Naive thymus-derived CD4-positive, alpha-beta T cell (primary cell): ENCODE results near the gene DNAJB12. TPM values are rescaled to one million over a fixed set of nuclear protein-coding genes. Genes with fewer than 3 reads are reported as not detected.
A peak's percentile ranks its signal among the peaks of the same experiment; 100 is the strongest.

Experiments
- ATAC-seq: fragments of 150-1000 bp; cut with Tn5 transposase; 2 replicates; pipeline ENCODE4 v1.10.0; 2021; ENCODE audit warnings: mild to moderate bottlenecking, moderate library complexity
- CTCF ChIA-PET: fragments of 350-600 bp; sonication (Branson Sonifier 250); formaldehyde crosslinking; loops from one replicate; lab custom pipeline; 2021; ENCODE audit warnings: antibody characterized with exemption; lab: Charles Lee
- POLR2A ChIA-PET: fragments of 350-600 bp; sonication (Branson Sonifier 250); formaldehyde crosslinking; loops from one replicate; lab custom pipeline; 2021; ENCODE audit warnings: antibody characterized with exemption, inconsistent platforms; lab: Charles Lee
- DNase-seq, 9 donors: peaks; one replicate each; pipeline versions ENCODE4 v3.0.0 to v3.0.0-alpha.2; 2020 to 2022; ENCODE audit warnings: mixed read lengths in 1 of 9
- H3K27ac ChIP-seq: one replicate; pipeline ENCODE4 v1.7.0; 2013; ENCODE audit warnings: mild to moderate bottlenecking, low read depth, low read length, moderate library complexity
- H3K27me3 ChIP-seq, 2 donors: one replicate each; pipeline ENCODE4 v1.7.0; 2013; ENCODE audit warnings: low read length in 2 of 2, mild to moderate bottlenecking in 2 of 2, moderate library complexity in 2 of 2; ENCODE audit not compliant: control insufficient read depth in 2 of 2, insufficient read depth in 2 of 2
- H3K36me3 ChIP-seq, 3 experiments: 1 replicate in 2 of 3; 2 replicates in 1 of 3; pipeline ENCODE4 v1.7.0; 2013; ENCODE audit warnings: low read length in 3 of 3, mild to moderate bottlenecking in 3 of 3, moderate library complexity in 1 of 3; ENCODE audit not compliant: insufficient read depth in 3 of 3, control insufficient read depth in 2 of 3
- H3K4me1 ChIP-seq, 2 donors: one replicate each; pipeline ENCODE4 v1.7.0; 2013; ENCODE audit warnings: low read length in 2 of 2, mild to moderate bottlenecking in 2 of 2, moderate library complexity in 1 of 2; ENCODE audit not compliant: control insufficient read depth in 2 of 2, insufficient read depth in 2 of 2
- H3K4me3 ChIP-seq: 2 replicates; pipeline ENCODE4 v1.7.0; 2013; ENCODE audit warnings: mild to moderate bottlenecking, low read length
- H3K9me3 ChIP-seq, 3 experiments: 1 replicate in 2 of 3; 2 replicates in 1 of 3; pipeline ENCODE4 v1.7.0; 2013; ENCODE audit warnings: low read length in 3 of 3; ENCODE audit not compliant: control insufficient read depth in 2 of 3
- H3K27ac Mint-ChIP-seq, 9 donors: one replicate each; pipeline ENCODE4 v1.8.0; 2020 to 2022; ENCODE audit warnings: mixed read lengths in 9 of 9, mild to moderate bottlenecking in 8 of 9, moderate library complexity in 5 of 9, inconsistent platforms in 2 of 9
- H3K27me3 Mint-ChIP-seq, 5 donors: one replicate each; pipeline ENCODE4 v1.8.0; 2021 to 2022; ENCODE audit warnings: mixed read lengths in 5 of 5, mild to moderate bottlenecking in 1 of 5
- H3K36me3 Mint-ChIP-seq, 5 donors: one replicate each; pipeline ENCODE4 v1.8.0; 2020 to 2022; ENCODE audit warnings: mixed read lengths in 5 of 5, mild to moderate bottlenecking in 3 of 5, inconsistent platforms in 1 of 5
- H3K4me1 Mint-ChIP-seq, 7 donors: one replicate each; pipeline ENCODE4 v1.8.0; 2020 to 2022; ENCODE audit warnings: mixed read lengths in 7 of 7, mild to moderate bottlenecking in 3 of 7, inconsistent platforms in 1 of 7
- H3K4me3 Mint-ChIP-seq, 10 donors: one replicate each; pipeline ENCODE4 v1.8.0; 2020 to 2022; ENCODE audit warnings: mild to moderate bottlenecking in 10 of 10, mixed read lengths in 10 of 10, moderate library complexity in 6 of 10, inconsistent platforms in 2 of 10
- H3K9me3 Mint-ChIP-seq, 11 donors: one replicate each; pipeline ENCODE4 v1.8.0; 2020 to 2022; ENCODE audit warnings: mixed read lengths in 11 of 11, mild to moderate bottlenecking in 4 of 11, inconsistent platforms in 1 of 11, moderate library complexity in 1 of 11
- intact Hi-C, 2 donors: fragments of 100-400 bp; cut with micrococcal nuclease; formaldehyde crosslinking; loops; one replicate each; pipeline ENCODE4 v1.15.1; 2023
- polyA plus RNA-seq, 2 donors: library from polyadenylated mRNA; unstranded; fragments of 300-500 nt; fragmentation: Illumina TruSeq; gene quantifications; one replicate each; pipeline ENCODE4 v1.2.3, GENCODE V29; 2021
- total RNA-seq, 6 experiments: library from RNA in 5 of 6; stranded (reverse) in 5 of 6; gene quantifications; 1 replicate in 5 of 6; 2 replicates in 1 of 6; pipeline ENCODE4 v1.2.3 and lab custom pipeline; 2021 to 2026

The DNAJB12 gene
- total and polyA plus RNA-seq, 7 experiments from 2014 or later: 17.6 to 40.5 (median 27.6) TPM

DNA sequence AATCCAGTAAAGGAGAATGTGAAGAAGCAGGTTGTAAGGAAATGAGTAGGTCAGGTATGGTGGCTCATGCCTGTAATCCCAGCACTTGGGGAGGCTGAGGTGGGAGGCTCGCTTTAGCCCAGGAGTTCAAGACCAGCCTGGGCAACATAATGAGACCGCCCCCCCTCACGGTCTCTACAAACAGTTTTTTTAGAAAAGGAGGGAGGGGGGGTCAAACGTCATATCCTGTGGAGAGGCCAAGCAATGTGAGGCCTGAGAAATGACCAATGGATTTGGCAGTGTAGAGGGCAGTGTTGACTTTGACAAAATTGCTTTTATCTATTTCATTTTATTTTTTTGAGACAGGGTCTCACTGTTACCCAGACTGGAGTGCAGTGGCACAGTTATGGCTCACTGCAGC, 2.3 kb upstream of the DNAJB12 start:
- Mint-ChIP-seq H3K9me3 (peaks cover 0 to 3% (median 0%) of the 10 kb centered on the region in 11 donors), H3K4me3 (no peak overlapping the region), H3K27me3 (peaks cover 0 to 5% (median 0%) of the 10 kb centered on the region in 5 donors), H3K36me3 (peaks cover 2 to 5% (median 4%) of the 10 kb centered on the region in 5 donors), H3K4me1 (peaks cover 18 to 37% (median 27%) of the 10 kb centered on the region in 7 donors), H3K27ac (peak overlapping the region in 1 of 9 donors; percentile 25)
- no peaks in the 10 kb centered on the region for H3K27me3 ChIP-seq
- DNase-seq: no peak
- H3K4me3 ChIP-seq: no peak overlapping the region
- CTCF ChIA-PET: interaction anchor here (1.0 kb wide), 1 partner anchor 9 kb away, joined by 3 read pairs; no protein-coding TSS in a partner anchor
- H3K4me1 ChIP-seq: peaks cover 8 to 13% of the 10 kb centered on the region in 2 donors
- no peaks in the 10 kb centered on the region for H3K9me3 ChIP-seq
- POLR2A ChIA-PET: interaction anchor here (0.7 kb wide), 1 partner anchor 50 kb away, joined by 3 read pairs; no protein-coding TSS in a partner anchor
- intact Hi-C loops: loop anchor here (10.0 kb wide), 3 partner anchors 982 to 1058 kb away; partner anchors contain the start of genes ANXA7 (in 1 of the 2) and SLC29A3 (in 1 of the 2)
- no peak for ATAC-seq
- no peak overlapping the region for H3K27ac ChIP-seq
- peaks cover 0 to 15% (median 0%) of the 10 kb centered on the region in 3 experiments for H3K36me3 ChIP-seq

DNA sequence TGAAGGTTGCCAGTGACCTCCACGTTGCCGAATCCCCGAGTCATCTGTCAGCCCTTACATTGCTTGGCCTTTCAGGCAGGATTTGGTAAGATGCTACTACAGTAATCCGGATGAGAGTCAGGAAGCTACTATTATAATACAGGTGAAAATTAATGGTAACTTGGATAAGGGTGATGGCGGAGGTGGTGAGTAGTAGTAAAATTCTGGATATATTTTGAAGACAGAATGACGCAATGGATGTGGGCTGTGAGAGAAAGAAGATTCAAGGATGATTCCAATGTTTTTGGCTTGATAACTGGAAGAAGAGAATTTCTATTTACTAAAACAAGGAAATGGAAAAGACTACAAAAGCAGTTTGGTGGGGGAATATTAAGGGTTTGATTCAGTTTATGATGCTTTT, 1.4 kb upstream of the DNAJB12 start:
- Histone ChIP-seq H3K36me3 (peaks cover 0 to 19% (median 0%) of the 10 kb centered on the region in 3 experiments), H3K27me3 (no peaks in the 10 kb centered on the region), H3K27ac (no peak overlapping the region), H3K9me3 (no peaks in the 10 kb centered on the region), H3K4me1 (peaks cover 8 to 13% of the 10 kb centered on the region in 2 donors), H3K4me3 (no peak overlapping the region)
- ATAC-seq (no peak), DNase-seq (no peak)
- Mint-ChIP-seq H3K4me1 (peaks cover 27 to 46% (median 35%) of the 10 kb centered on the region in 7 donors), H3K36me3 (peaks cover 2 to 8% (median 6%) of the 10 kb centered on the region in 5 donors), H3K9me3 (peaks cover 0 to 3% (median 0%) of the 10 kb centered on the region in 11 donors), H3K4me3 (peak overlapping the region in 7 of 10 donors; percentile 15 to 95 (median 51)), H3K27me3 (peaks cover 0 to 5% (median 0%) of the 10 kb centered on the region in 5 donors), H3K27ac (peak overlapping the region in 6 of 9 donors; percentile 10 to 97 (median 37))
- intact Hi-C loops: loop anchor here (10.0 kb wide), 3 partner anchors 981 to 1059 kb away; partner anchors contain the start of genes ANXA7 (in 1 of the 2) and SLC29A3 (in 1 of the 2)
- ChIA-PET POLR2A (no interaction called here), CTCF (interaction anchor here (0.6 kb wide), 1 partner anchor 697 kb away, joined by 4 read pairs; no protein-coding TSS in a partner anchor)

DNA sequence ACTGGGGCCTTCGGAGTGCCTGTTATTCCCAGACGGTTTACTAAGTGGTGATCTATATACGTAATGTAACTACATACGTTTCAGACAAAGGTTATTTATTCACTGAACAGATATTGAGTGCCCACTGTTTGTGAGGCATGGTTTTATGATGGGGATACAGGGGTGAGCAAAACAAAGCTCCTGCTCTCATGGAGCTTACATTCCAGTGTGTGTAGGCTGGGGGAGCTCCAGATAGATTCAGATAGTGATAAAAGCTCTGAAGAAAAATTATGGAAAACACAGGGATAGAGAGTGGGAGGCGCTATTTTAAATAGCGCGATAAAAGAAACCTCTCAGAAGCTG, 466 bp upstream of the DNAJB12 start:
- no peaks in the 10 kb centered on the region for H3K9me3 ChIP-seq
- intact Hi-C loops: loop anchor here (1.0 to 10.0 kb wide), 9 partner anchors 271 to 1060 kb away; partner anchors contain the start of genes ANXA7 (in 1 of the 2), CFAP70 (in 1 of the 2), MCU (in 1 of the 2) and MICU1 (in 1 of the 2)
- peaks cover 28 to 55% (median 42%) of the 10 kb centered on the region in 7 donors for H3K4me1 Mint-ChIP-seq
- peaks cover 4 to 16% (median 6%) of the 10 kb centered on the region in 5 donors for H3K36me3 Mint-ChIP-seq
- H3K4me3 ChIP-seq: peak overlapping the region; percentile 98
- ChIA-PET CTCF (interaction anchor here (0.7 to 0.9 kb wide), 3 partner anchors 8 to 803 kb away, joined by 3 read pairs; no protein-coding TSS in a partner anchor), POLR2A (interaction anchor here (0.6 to 1.4 kb wide), 5 partner anchors 9 to 139 kb away, joined by 3 to 7 read pairs (median 4); partner anchors contain the start of genes ANAPC16 and ASCC1)
- no peaks in the 10 kb centered on the region for H3K27me3 Mint-ChIP-seq
- H3K27ac Mint-ChIP-seq: peak overlapping the region; percentile 93 to 99 (median 97)
- H3K27ac ChIP-seq: peak overlapping the region; percentile 88
- peaks cover 8 to 13% of the 10 kb centered on the region in 2 donors for H3K4me1 ChIP-seq
- peaks cover 0 to 28% (median 0%) of the 10 kb centered on the region in 3 experiments for H3K36me3 ChIP-seq
- H3K27me3 ChIP-seq: no peaks in the 10 kb centered on the region
- H3K4me3 Mint-ChIP-seq: peak overlapping the region; percentile 93 to 99 (median 96)
- ATAC-seq (no peak), DNase-seq (no peak)
- H3K9me3 Mint-ChIP-seq: peaks cover 0 to 3% (median 0%) of the 10 kb centered on the region in 11 donors

DNA sequence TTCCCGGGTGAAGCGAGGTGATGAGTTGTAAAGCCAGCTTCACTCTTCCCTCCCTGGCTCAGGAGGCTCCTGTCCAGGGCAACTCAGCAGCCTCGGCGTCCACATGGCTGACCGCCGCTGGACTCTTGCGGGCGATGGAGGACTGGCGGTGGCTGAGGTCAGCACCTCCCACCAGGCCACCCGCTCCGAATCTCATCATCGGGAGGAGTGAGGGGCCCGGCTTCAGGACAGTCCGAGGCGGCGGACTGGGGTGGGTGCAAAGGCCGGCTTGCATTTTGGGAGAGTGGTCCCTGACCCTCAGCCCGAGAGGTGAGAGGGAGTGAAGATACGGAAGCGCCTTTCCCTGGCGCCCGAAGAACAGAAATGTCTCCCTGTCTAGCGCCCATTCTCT, 759 bp downstream of the DNAJB12 start:
- CTCF ChIA-PET: interaction anchor here (1.1 to 6.7 kb wide), 2 partner anchors 12 to 16 kb away, joined by 3 to 27 read pairs; no protein-coding TSS in a partner anchor
- intact Hi-C loops: loop anchor here (1.0 to 10.0 kb wide), 11 partner anchors 139 to 1142 kb away; partner anchors contain the start of genes P4HA1 (in 2 of the 2), PSAP (in 2 of the 2), ANXA7 (in 1 of the 2) and MICU1 (in 1 of the 2)
- Histone ChIP-seq H3K27me3 (no peaks in the 10 kb centered on the region), H3K27ac (peak overlapping the region; percentile 88), H3K4me1 (peaks cover 8 to 13% of the 10 kb centered on the region in 2 donors), H3K36me3 (peaks cover 0 to 40% (median 0%) of the 10 kb centered on the region in 3 experiments), H3K9me3 (no peaks in the 10 kb centered on the region), H3K4me3 (peak overlapping the region; percentile 98)
- peaks cover 4 to 26% (median 8%) of the 10 kb centered on the region in 5 donors for H3K36me3 Mint-ChIP-seq
- H3K4me3 Mint-ChIP-seq: peak overlapping the region; percentile 93 to 99 (median 96)
- H3K27me3 Mint-ChIP-seq: no peaks in the 10 kb centered on the region
- ATAC-seq: no peak
- DNase-seq: no peak
- H3K9me3 Mint-ChIP-seq: peaks cover 0 to 3% (median 0%) of the 10 kb centered on the region in 11 donors
- POLR2A ChIA-PET: interaction anchor here (0.8 kb wide), 3 partner anchors 34 to 1980 kb away, joined by 3 to 4 read pairs (median 3); no protein-coding TSS in a partner anchor
- peaks cover 37 to 63% (median 53%) of the 10 kb centered on the region in 7 donors for H3K4me1 Mint-ChIP-seq
- H3K27ac Mint-ChIP-seq: peak overlapping the region; percentile 93 to 100 (median 97)

DNA sequence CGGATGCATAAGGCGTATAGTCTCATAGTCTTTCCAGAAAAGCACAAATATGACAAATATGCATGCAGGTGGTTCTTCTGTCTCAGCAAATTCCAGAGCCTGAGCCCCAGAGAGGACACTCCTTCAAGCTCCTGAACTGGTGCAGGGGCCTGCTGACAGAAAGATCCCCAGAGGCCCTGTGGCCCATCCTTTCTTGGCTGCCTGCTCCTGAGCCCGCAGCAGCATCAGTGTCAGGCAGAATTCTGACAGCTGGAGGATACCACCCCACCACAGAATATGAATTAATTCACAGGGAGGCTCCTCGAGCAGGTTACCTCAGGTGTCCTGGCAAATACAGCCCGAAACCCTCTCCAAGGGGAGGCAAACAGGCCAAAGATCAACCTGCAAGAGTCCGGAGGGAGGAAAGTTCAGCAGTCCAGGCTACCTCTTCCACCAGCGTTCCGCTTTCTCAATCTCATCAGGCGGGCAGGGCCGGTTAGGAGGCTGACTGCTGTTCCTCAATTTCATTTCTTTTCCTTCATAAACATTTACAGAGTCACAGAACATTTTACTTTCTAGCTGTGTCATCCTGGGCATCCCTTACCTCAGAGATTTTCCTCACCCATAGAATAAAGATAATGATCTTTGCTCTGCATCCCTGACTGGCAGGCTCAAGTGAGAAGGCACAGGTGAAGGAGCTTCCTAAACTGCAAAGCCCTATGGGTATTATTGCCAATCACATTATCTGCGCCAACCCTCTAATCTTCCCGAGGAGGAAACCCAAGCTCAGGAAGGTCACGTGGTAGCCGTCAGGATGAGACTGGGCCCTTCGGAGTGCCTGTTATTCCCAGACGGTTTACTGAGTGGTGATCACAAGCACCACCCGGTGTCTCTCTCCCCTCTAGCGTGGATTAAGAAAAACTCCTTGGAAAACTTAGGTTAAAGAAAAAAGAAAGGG, 1.4 kb downstream of the DNAJB12 start:
- Histone ChIP-seq H3K4me3 (peak overlapping the region; percentile 98), H3K27ac (peak overlapping the region; percentile 88), H3K4me1 (peaks cover 8 to 13% of the 10 kb centered on the region in 2 donors), H3K27me3 (no peaks in the 10 kb centered on the region), H3K9me3 (no peaks in the 10 kb centered on the region), H3K36me3 (peaks cover 0 to 47% (median 6%) of the 10 kb centered on the region in 3 experiments)
- Mint-ChIP-seq H3K36me3 (peaks cover 6 to 32% (median 8%) of the 10 kb centered on the region in 5 donors), H3K9me3 (peaks cover 0 to 3% (median 0%) of the 10 kb centered on the region in 11 donors), H3K4me3 (peak overlapping the region; percentile 93 to 99 (median 96)), H3K4me1 (peaks cover 38 to 63% (median 54%) of the 10 kb centered on the region in 7 donors), H3K27ac (peak overlapping the region; percentile 51 to 98 (median 96)), H3K27me3 (no peaks in the 10 kb centered on the region)
- no peak for DNase-seq
- intact Hi-C loops: loop anchor here (5.0 to 10.0 kb wide), 4 partner anchors 501 to 1062 kb away; partner anchors contain the start of genes ANXA7 (in 1 of the 2), PSAP (in 1 of the 2) and SLC29A3 (in 1 of the 2)
- ChIA-PET CTCF (interaction anchor here (1.1 to 6.7 kb wide), 3 partner anchors 12 to 26 kb away, joined by 3 to 27 read pairs (median 3); no protein-coding TSS in a partner anchor), POLR2A (interaction anchor here (0.8 kb wide), 3 partner anchors 33 to 1980 kb away, joined by 3 to 4 read pairs (median 3); no protein-coding TSS in a partner anchor)
- no peak for ATAC-seq
